ENCODE results near the gene DNLZ.

DNLZ gene

GRCh38 chr9:136347472-136348256, 15.9 kb downstream of the DNLZ start:
- DNase-seq (ENCODE audit: low read depth): no peak
- no peak for TF ChIP-seq CTCF (conservative IDR thresholded peaks at IDR 0.05; ENCODE audit: control insufficient read depth, insufficient read depth, low read depth, low read length)
- no peak overlapping the region for H3K4me3 ChIP-seq (ENCODE audit: control insufficient read depth, low read depth, low read length)

GRCh38 chr9:136346927-136347465, 16.5 kb downstream of the DNLZ start:
- no peak for TF ChIP-seq CTCF (conservative IDR thresholded peaks at IDR 0.05; ENCODE audit: control insufficient read depth, insufficient read depth, low read depth, low read length)
- DNase-seq (ENCODE audit: low read depth): no peak
- H3K4me3 ChIP-seq (ENCODE audit: control insufficient read depth, low read depth, low read length): no peak overlapping the region

GRCh38 chr9:136346157-136346481, 17.4 kb downstream of the DNLZ start:
- no peak overlapping the region for H3K4me3 ChIP-seq (ENCODE audit: control insufficient read depth, low read depth, low read length)
- no peak for TF ChIP-seq CTCF (conservative IDR thresholded peaks at IDR 0.05; ENCODE audit: control insufficient read depth, insufficient read depth, low read depth, low read length)
- DNase-seq (ENCODE audit: low read depth): no peak

GRCh38 chr9:136345281-136346156, 18.0 kb downstream of the DNLZ start:
- H3K4me3 ChIP-seq (ENCODE audit: control insufficient read depth, low read depth, low read length): peak overlapping the region; percentile 3
- TF ChIP-seq CTCF (conservative IDR thresholded peaks at IDR 0.05; ENCODE audit: control insufficient read depth, insufficient read depth, low read depth, low read length): peak; percentile 44
- peak; percentile 49 for DNase-seq (ENCODE audit: low read depth)

GRCh38 chr9:136344544-136345280, 18.8 kb downstream of the DNLZ start:
- no peak for TF ChIP-seq CTCF (conservative IDR thresholded peaks at IDR 0.05; ENCODE audit: control insufficient read depth, insufficient read depth, low read depth, low read length)
- DNase-seq (ENCODE audit: low read depth): no peak
- no peak overlapping the region for H3K4me3 ChIP-seq (ENCODE audit: control insufficient read depth, low read depth, low read length)

- DNase-seq (ENCODE audit: low read depth): no peak
- no peak overlapping the region for H3K4me3 ChIP-seq (ENCODE audit: control insufficient read depth, low read depth, low read length)
- no peak for TF ChIP-seq CTCF (conservative IDR thresholded peaks at IDR 0.05; ENCODE audit: control insufficient read depth, insufficient read depth, low read depth, low read length)
Observed at GRCh38 chr9:136343884-136344269, 19.7 kb downstream of the DNLZ start.
